HepG2 (cell line): ENCODE data around the gene GNB1. TPM values are rescaled to one million over a fixed set of nuclear protein-coding genes. Genes with fewer than 3 reads are reported as not detected.
A peak's percentile ranks its signal among the peaks of the same experiment; 100 is the strongest.

Source experiments
- ATAC-seq: fragments of 200-7000 bp; cut with Tn5 transposase; 3 replicates; pipeline ENCODE4 v1.9.1; 2020; ENCODE audit warnings: mild to moderate bottlenecking, moderate library complexity
- BruUV-seq: library from RNA; stranded (reverse); fragments of 400-500 nt; replicated peaks from 2 replicates; lab custom pipeline; 2021; lab: Mats Ljungman, UMichigan
- CTCF ChIA-PET: fragments of 300-600 bp; formaldehyde crosslinking; extraction: SDS; loops from one replicate; lab custom pipeline; 2021; ENCODE audit warnings: low total read pairs, inconsistent platforms, low intra/inter-chr PET ratio; lab: Yijun Ruan, JAX
- POLR2A ChIA-PET: fragments of 350-600 bp; sonication (Branson Sonifier 250); formaldehyde crosslinking; loops from one replicate; lab custom pipeline; 2020; ENCODE audit warnings: antibody characterized with exemption, inconsistent platforms; lab: Yijun Ruan, JAX
- DNase-seq: peaks from one replicate; pipeline ENCODE4 v3.0.0-alpha.2; 2015; ENCODE audit warnings: low spot score
- FAIRE-seq: peaks from 3 replicates; lab custom pipeline; 2011; peaks lifted over from hg19 to GRCh38; lab: Jason Lieb, UNC
- H2AFZ ChIP-seq: one replicate; pipeline ENCODE4 v1.6.1; 2011; ENCODE audit warnings: low read length, inconsistent platforms
- H3K27ac ChIP-seq: fragments of 300-600 bp; 3 replicates; pipeline ENCODE4 v1.8.0; 2011; ENCODE audit warnings: mixed run types, mild to moderate bottlenecking, mixed read lengths, low read length, inconsistent platforms; ENCODE audit not compliant: insufficient read depth; ENCODE audit errors: extremely low read length
- H3K27me3 ChIP-seq, 2 experiments: fragments of 200-600 bp in 1 of 2; 2 replicates in 1 of 2; 3 replicates in 1 of 2; pipeline versions ENCODE4 v1.6.0 to v1.8.0; 2011; ENCODE audit warnings: low read length in 2 of 2, mild to moderate bottlenecking in 2 of 2, moderate library complexity in 2 of 2, inconsistent platforms in 1 of 2; ENCODE audit not compliant: insufficient read depth in 2 of 2, control insufficient read depth in 1 of 2
- H3K36me3 ChIP-seq, 2 experiments: fragments of 200-600 bp in 1 of 2; replicated peaks in 1 of 2; 2 replicates in 1 of 2; 3 replicates in 1 of 2; pipeline versions ENCODE4 v1.5.1 to v1.8.0; 2011; ENCODE audit warnings: low read length in 2 of 2, inconsistent platforms in 1 of 2; ENCODE audit not compliant: insufficient read depth in 2 of 2, control insufficient read depth in 1 of 2
- H3K4me1 ChIP-seq: 2 replicates; pipeline ENCODE4 v1.5.1; 2012; ENCODE audit warnings: low read length, inconsistent platforms; ENCODE audit not compliant: insufficient read depth
- H3K4me2 ChIP-seq: 2 replicates; pipeline ENCODE4 v1.6.0; 2011; ENCODE audit warnings: low read depth, low read length, inconsistent platforms
- H3K4me3 ChIP-seq, 3 experiments: fragments of 200-600 bp in 1 of 3; sonication (generic), shearing (Covaris generic) in 1 of 3; replicated peaks in 1 of 3; 2 replicates each; pipeline ENCODE4 v1.5.1; 2011 to 2016; ENCODE audit warnings: low read length in 3 of 3, inconsistent platforms in 2 of 3, low read depth in 2 of 3, mild to moderate bottlenecking in 2 of 3, control low read depth in 1 of 3, mixed read lengths in 1 of 3; ENCODE audit not compliant: insufficient read depth in 1 of 3
- H3K79me2 ChIP-seq: one replicate; pipeline ENCODE4 v1.6.1; 2011; ENCODE audit warnings: low read length, inconsistent platforms; ENCODE audit not compliant: insufficient read depth
- H3K9ac ChIP-seq: 2 replicates; pipeline ENCODE4 v1.6.0; 2011; ENCODE audit warnings: mild to moderate bottlenecking, low read depth, low read length, inconsistent platforms; ENCODE audit not compliant: insufficient read depth
- H3K9me3 ChIP-seq: 2 replicates; pipeline ENCODE4 v1.5.1; 2012; ENCODE audit warnings: mild to moderate bottlenecking, low read length
- H4K20me1 ChIP-seq: 2 replicates; pipeline ENCODE4 v1.6.0; 2011; ENCODE audit warnings: inconsistent platforms, mild to moderate bottlenecking, low read length, moderate library complexity; ENCODE audit not compliant: insufficient read depth
- KMT2A ChIP-seq: sonication (generic); formaldehyde crosslinking; IDR thresholded peaks from 2 replicates; pipeline ENCODE4 v1.4.0; 2020; ENCODE audit warnings: missing genetic modification reagents
- MED8 ChIP-seq: sonication (generic); formaldehyde crosslinking; IDR thresholded peaks from 2 replicates; pipeline ENCODE4 v1.8.1; 2023; ENCODE audit warnings: mild to moderate bottlenecking, missing genetic modification reagents; ENCODE audit not compliant: insufficient replicate concordance
- NFRKB ChIP-seq: fragments of 450-650 bp; IDR thresholded peaks from 2 replicates; pipeline ENCODE4 v1.6.1; 2017
- RBFOX2 ChIP-seq: fragments of 200-400 bp; formaldehyde crosslinking; IDR thresholded peaks from 2 replicates; pipeline ENCODE4 v1.6.1; 2017; ENCODE audit warnings: low read depth, mild to moderate bottlenecking, low read length
- SP2 ChIP-seq: sonication (generic); formaldehyde crosslinking; IDR thresholded peaks from 2 replicates; pipeline ENCODE4 v1.5.1; 2020; ENCODE audit warnings: mild to moderate bottlenecking, missing genetic modification reagents
- SRSF1 ChIP-seq: fragments of 200-400 bp; formaldehyde crosslinking; optimal IDR thresholded peaks from 2 replicates; pipeline ENCODE3; 2017; ENCODE audit warnings: mild to moderate bottlenecking, low read depth, low read length, moderate library complexity
- ZBTB38 ChIP-seq: sonication (generic); formaldehyde crosslinking; IDR thresholded peaks from 2 replicates; pipeline ENCODE4 v1.5.1; 2020; ENCODE audit warnings: mild to moderate bottlenecking, missing genetic modification reagents
- ZFP36L1 ChIP-seq: sonication (generic); formaldehyde crosslinking; IDR thresholded peaks from 2 replicates; pipeline ENCODE4 v1.8.0; 2022; ENCODE audit warnings: mild to moderate bottlenecking, missing genetic modification reagents, moderate library complexity
- ZNF432 ChIP-seq: sonication (generic); formaldehyde crosslinking; IDR thresholded peaks from 2 replicates; pipeline ENCODE4 v1.5.0; 2020; ENCODE audit warnings: missing genetic modification reagents, mild to moderate bottlenecking, borderline replicate concordance
- ZSCAN30 ChIP-seq: sonication (generic); formaldehyde crosslinking; IDR thresholded peaks from 2 replicates; pipeline ENCODE4 v1.5.0; 2020; ENCODE audit warnings: mild to moderate bottlenecking, missing genetic modification reagents
- WGBS: methylation state at CpG from one replicate; pipeline ENCODE4 v1.1.6; 2017; ENCODE audit warnings: low lambda C conversion rate; 5-methylcytosine and 5-hydroxymethylcytosine counted together
- in situ Hi-C: cut with HindIII; loops from 2 replicates; pipeline ENCODE4 v1.10.0; 2017; ENCODE audit warnings: low pct_unique_long_range_greater_than_20kb; ENCODE audit not compliant: extremely low pct_ligation_motif_present
- intact Hi-C: fragments of 100-400 bp; cut with micrococcal nuclease; formaldehyde crosslinking; loops from one replicate; pipeline ENCODE4 v1.10.0; 2022; ENCODE audit not compliant: unreplicated experiment
- polyA plus RNA-seq, 8 experiments: library from polyadenylated mRNA; depleted of rRNA in 3 of 8; stranded (reverse) in 7 of 8; unstranded in 1 of 8; fragments of >200 nt; fragmentation: Illumina TruSeq in 4 of 8; extraction: Trizol in 4 of 8; gene quantifications; 2 replicates each; pipeline versions ENCODE4 v1.2.1 to v1.2.3, GENCODE V29; 2011 to 2016; ENCODE audit warnings: low read depth in 4 of 8, missing spikeins in 1 of 8, mixed read lengths in 1 of 8; ENCODE audit not compliant: insufficient read depth in 1 of 8
- total RNA-seq, 5 experiments: library from RNA; depleted of rRNA; stranded (reverse); fragments of >200 nt; fragmentation: Illumina TruSeq; extraction: Trizol; gene quantifications; 2 replicates each; pipeline ENCODE4 v1.2.3, GENCODE V29; 2016; ENCODE audit warnings: low read depth in 1 of 5
- TF ChIP-seq, protein P1 (sequence below): sonication (generic); formaldehyde crosslinking; IDR thresholded peaks from 2 replicates; pipeline ENCODE4 v1.8.1; 2023; ENCODE audit warnings: mild to moderate bottlenecking, inconsistent platforms, moderate library complexity, missing genetic modification reagents, borderline replicate concordance
- TF ChIP-seq, protein P2 (sequence below): IDR thresholded peaks from 2 replicates; pipeline ENCODE4 v1.6.1; 2016; ENCODE audit warnings: missing biosample characterization, missing genetic modification reagents, low read depth
- TF ChIP-seq, protein P3 (sequence below): IDR thresholded peaks from 2 replicates; pipeline ENCODE4 v1.6.1; 2012; ENCODE audit warnings: low read depth, low read length, improper control_type of control experiment
- TF ChIP-seq, protein P4 (sequence below): sonication (generic); formaldehyde crosslinking; IDR thresholded peaks from 2 replicates; pipeline ENCODE4 v1.5.1; 2020; ENCODE audit warnings: mild to moderate bottlenecking, missing genetic modification reagents, borderline replicate concordance
- TF ChIP-seq, protein P5 (sequence below): sonication (generic); formaldehyde crosslinking; IDR thresholded peaks from 2 replicates; pipeline ENCODE4 v1.8.0; 2022; ENCODE audit warnings: missing genetic modification reagents, mild to moderate bottlenecking, inconsistent platforms, borderline replicate concordance

GNB1 gene
- total and polyA plus RNA-seq, 2 of the 13 experiments (the other 11 are each of a cell fraction or from before 2014, with no cell fraction given) = 66.2 to 327 TPM

DNA sequence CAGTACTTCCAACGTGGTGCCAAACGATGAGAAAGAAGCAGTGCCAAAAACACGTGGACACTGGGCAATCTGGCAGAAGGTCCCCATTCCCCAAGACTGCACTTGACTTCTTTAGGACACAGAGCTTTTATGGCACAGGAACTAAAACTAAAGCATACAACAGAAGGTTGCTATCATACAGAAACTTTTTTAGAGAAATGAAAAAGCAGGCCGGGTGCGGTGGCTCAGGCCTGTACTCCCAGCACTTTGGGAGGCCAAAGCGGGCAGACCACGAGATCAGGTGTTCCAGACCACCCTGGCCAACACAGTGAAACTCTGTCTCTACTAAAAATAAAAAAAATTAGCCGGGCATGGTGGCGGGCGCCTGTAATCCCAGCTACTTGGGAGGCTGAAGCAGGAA lies 43.0 kb downstream of the GNB1 start:
- POLR2A ChIA-PET = interaction anchor here (0.8 kb wide), 1 partner anchor 15 kb away, joined by 3 read pairs; no protein-coding TSS in a partner anchor
- WGBS = 96% methylated on average over 10 of the region's 10 CpGs

More for the DNA sequence above, 43.0 kb downstream of the GNB1 start:
- ATAC-seq (no peak), DNase-seq (no peak), FAIRE-seq (no peak)
- H3K9me3 ChIP-seq = no peaks in the 10 kb centered on the region
- peak overlapping the region; percentile 29 for H3K27ac ChIP-seq
- TF ChIP-seq, protein P1, sequence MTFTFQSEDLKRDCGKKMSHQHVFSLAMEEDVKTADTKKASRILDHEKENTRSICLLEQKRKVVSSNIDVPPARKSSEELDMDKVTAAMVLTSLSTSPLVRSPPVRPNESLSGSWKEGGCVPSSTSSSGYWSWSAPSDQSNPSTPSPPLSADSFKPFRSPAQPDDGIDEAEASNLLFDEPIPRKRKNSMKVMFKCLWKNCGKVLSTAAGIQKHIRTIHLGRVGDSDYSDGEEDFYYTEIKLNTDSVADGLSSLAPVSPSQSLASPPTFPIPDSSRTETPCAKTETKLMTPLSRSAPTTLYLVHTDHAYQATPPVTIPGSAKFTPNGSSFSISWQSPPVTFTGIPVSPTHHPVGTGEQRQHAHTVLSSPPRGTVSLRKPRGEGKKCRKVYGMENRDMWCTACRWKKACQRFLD = no peak
- no peak for TF ChIP-seq RBFOX2
- no peak for TF ChIP-seq ZNF432 (CRISPR knock-in tag)
- TF ChIP-seq, protein P2, sequence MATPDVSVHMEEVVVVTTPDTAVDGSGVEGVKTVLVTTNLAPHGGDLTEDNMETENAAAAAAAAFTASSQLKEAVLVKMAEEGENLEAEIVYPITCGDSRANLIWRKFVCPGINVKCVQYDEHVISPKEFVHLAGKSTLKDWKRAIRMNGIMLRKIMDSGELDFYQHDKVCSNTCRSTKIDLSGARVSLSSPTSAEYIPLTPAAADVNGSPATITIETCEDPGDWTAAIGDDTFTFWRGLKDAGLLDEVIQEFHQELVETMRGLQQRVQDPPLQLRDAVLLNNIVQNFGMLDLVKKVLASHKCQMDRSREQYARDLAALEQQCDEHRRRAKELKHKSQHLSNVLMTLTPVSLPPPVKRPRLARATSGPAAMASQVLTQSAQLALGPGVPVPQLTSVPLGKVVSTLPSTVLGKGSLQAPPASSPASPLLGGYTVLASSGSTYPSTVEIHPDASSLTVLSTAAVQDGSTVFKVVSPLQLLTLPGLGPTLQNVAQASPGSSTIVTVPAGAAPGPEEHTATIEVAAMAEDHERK (CRISPR knock-in tag) = no peak
- TF ChIP-seq KMT2A = no peak
- TF ChIP-seq, protein P3, sequence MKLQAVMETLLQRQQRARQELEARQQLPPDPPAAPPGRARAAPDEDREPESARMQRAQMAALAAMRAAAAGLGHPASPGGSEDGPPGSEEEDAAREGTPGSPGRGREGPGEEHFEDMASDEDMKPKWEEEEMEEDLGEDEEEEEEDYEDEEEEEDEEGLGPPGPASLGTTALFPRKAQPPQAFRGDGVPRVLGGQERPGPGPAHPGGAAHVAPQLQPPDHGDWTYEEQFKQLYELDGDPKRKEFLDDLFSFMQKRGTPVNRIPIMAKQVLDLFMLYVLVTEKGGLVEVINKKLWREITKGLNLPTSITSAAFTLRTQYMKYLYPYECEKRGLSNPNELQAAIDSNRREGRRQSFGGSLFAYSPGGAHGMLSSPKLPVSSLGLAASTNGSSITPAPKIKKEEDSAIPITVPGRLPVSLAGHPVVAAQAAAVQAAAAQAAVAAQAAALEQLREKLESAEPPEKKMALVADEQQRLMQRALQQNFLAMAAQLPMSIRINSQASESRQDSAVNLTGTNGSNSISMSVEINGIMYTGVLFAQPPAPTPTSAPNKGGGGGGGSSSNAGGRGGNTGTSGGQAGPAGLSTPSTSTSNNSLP = no peak
- TF ChIP-seq SRSF1 = no peak
- no peak for TF ChIP-seq SP2 (CRISPR knock-in tag)
- TF ChIP-seq, protein P4, sequence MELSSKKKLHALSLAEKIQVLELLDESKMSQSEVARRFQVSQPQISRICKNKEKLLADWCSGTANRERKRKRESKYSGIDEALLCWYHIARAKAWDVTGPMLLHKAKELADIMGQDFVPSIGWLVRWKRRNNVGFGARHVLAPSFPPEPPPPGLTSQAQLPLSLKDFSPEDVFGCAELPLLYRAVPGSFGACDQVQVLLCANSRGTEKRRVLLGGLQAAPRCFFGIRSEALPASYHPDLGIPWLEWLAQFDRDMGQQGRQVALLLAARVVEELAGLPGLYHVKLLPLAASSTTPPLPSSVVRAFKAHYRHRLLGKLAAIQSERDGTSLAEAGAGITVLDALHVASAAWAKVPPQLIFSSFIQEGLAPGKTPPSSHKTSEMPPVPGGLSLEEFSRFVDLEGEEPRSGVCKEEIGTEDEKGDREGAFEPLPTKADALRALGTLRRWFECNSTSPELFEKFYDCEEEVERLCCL (CRISPR knock-in tag) = no peak
- TF ChIP-seq, protein P5, sequence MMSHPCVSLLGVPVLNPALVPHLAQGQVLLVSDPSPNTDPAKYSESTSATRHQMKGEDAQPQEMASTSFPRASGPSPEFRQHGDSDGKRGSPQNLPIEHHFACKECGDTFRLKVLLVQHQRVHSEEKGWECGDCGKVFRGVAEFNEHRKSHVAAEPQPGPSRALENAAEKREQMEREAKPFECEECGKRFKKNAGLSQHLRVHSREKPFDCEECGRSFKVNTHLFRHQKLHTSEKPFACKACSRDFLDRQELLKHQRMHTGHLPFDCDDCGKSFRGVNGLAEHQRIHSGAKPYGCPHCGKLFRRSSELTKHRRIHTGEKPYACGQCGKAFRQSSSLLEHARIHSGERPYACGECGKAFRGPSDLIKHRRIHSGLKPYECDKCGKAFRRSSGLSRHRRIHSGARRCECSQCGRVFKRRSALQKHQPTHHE = no peak
- no peak for TF ChIP-seq ZBTB38
- TF ChIP-seq MED8 = no peak
- no peak for TF ChIP-seq NFRKB
- no peak for TF ChIP-seq ZSCAN30 (CRISPR knock-in tag)
- no peak for TF ChIP-seq ZFP36L1
- peaks cover 28% of the 10 kb centered on the region for H3K4me1 ChIP-seq
- in situ Hi-C loops = no loop called here
- H3K36me3 ChIP-seq = peaks cover 5 to 11% of the 10 kb centered on the region in 2 experiments
- intact Hi-C loops = no loop called here
- H4K20me1 ChIP-seq = peaks cover 29% of the 10 kb centered on the region
- CTCF ChIA-PET = no interaction called here
- no peaks in the 10 kb centered on the region for H3K27me3 ChIP-seq
- no peak overlapping the region for H3K4me3 ChIP-seq
- no peak overlapping the region for H3K9ac ChIP-seq
- H3K79me2 ChIP-seq = peaks cover 76% of the 10 kb centered on the region
- no peak overlapping the region for H3K4me2 ChIP-seq
- no TSS peak for BruUV-seq
- H2AFZ ChIP-seq = no peak overlapping the region
